Measurements from ENCODE around the gene MYBL2. TPM values are rescaled to one million over a fixed set of nuclear protein-coding genes. Genes with fewer than 3 reads are reported as not detected.
A peak's percentile ranks its signal among the peaks of the same experiment; 100 is the strongest.

Gene MYBL2
- total RNA-seq, 3 donors from 2014 or later (not counting 1 experiment from before 2014, with no cell fraction given), result 1.6 to 2.4 (median 1.7) TPM

- DNase-seq (peak in 1 of 2 donors; percentile 35), ATAC-seq (peak in 1 of 3 donors; percentile 15)
- Mint-ChIP-seq H3K27ac (no peak overlapping the region), H3K36me3 (no peaks in the 10 kb centered on the region), H3K27me3 (ENCODE audit: low read depth in 2 of 2) (no peaks in the 10 kb centered on the region), H3K4me3 (no peak overlapping the region), H3K9me3 (no peaks in the 10 kb centered on the region), H3K4me1 (no peaks in the 10 kb centered on the region)
- H3K27me3 ChIP-seq (ENCODE audit: control insufficient read depth, insufficient read depth, low read length), result no peaks in the 10 kb centered on the region
- TF ChIP-seq CTCF (IDR thresholded peaks at IDR 0.05), result no peak
- peaks cover 18% of the 10 kb centered on the region for H3K4me1 ChIP-seq (ENCODE audit: control insufficient read depth, insufficient read depth, low read length)
- no peaks in the 10 kb centered on the region for H3K36me3 ChIP-seq (ENCODE audit: control insufficient read depth, insufficient read depth, low read length)
- intact Hi-C loops (cut with micrococcal nuclease), result no loop called here
- WGBS (ENCODE audit: insufficient coverage), result 66% methylated on average over 8 of the region's 8 CpGs
- H3K4me3 ChIP-seq (ENCODE audit: low read length), result no peak overlapping the region
- H3K27ac ChIP-seq (ENCODE audit: low read length), result peak overlapping the region; percentile 84
- H3K9me3 ChIP-seq (ENCODE audit: control insufficient read depth, insufficient read depth, low read length), result no peaks in the 10 kb centered on the region
Observed at GRCh38 chr20:43681468-43681942, 14.6 kb downstream of the MYBL2 start.

- ATAC-seq (peak in 2 of 3 donors; percentile 38 to 56), DNase-seq (peak in 1 of 2 donors; percentile 22)
- 23% methylated on average over 1 of the region's 2 CpGs for WGBS (ENCODE audit: insufficient coverage)
- H3K36me3 ChIP-seq (ENCODE audit: control insufficient read depth, insufficient read depth, low read length), result no peaks in the 10 kb centered on the region
- no peak for TF ChIP-seq CTCF (IDR thresholded peaks at IDR 0.05)
- no peaks in the 10 kb centered on the region for H3K36me3 Mint-ChIP-seq
- intact Hi-C loops (cut with micrococcal nuclease), result no loop called here
- peak overlapping the region; percentile 84 for H3K27ac ChIP-seq (ENCODE audit: low read length)
- H3K4me1 Mint-ChIP-seq, result no peaks in the 10 kb centered on the region
- H3K4me3 ChIP-seq (ENCODE audit: low read length), result no peak overlapping the region
- H3K27me3 ChIP-seq (ENCODE audit: control insufficient read depth, insufficient read depth, low read length), result no peaks in the 10 kb centered on the region
- H3K4me3 Mint-ChIP-seq, result no peak overlapping the region
- no peak overlapping the region for H3K27ac Mint-ChIP-seq
- H3K9me3 ChIP-seq (ENCODE audit: control insufficient read depth, insufficient read depth, low read length), result no peaks in the 10 kb centered on the region
- peaks cover 18% of the 10 kb centered on the region for H3K4me1 ChIP-seq (ENCODE audit: control insufficient read depth, insufficient read depth, low read length)
- H3K27me3 Mint-ChIP-seq (ENCODE audit: low read depth in 2 of 2), result no peaks in the 10 kb centered on the region
- H3K9me3 Mint-ChIP-seq, result no peaks in the 10 kb centered on the region
Observed at GRCh38 chr20:43681991-43682410, 15.1 kb downstream of the MYBL2 start.

- no peaks in the 10 kb centered on the region for H3K4me1 Mint-ChIP-seq
- ATAC-seq, result no peak
- intact Hi-C loops (cut with micrococcal nuclease), result no loop called here
Observed at GRCh38 chr20:43682446-43682845, 15.5 kb downstream of the MYBL2 start.

More at GRCh38 chr20:43682446-43682845, 15.5 kb downstream of the MYBL2 start:
- Histone ChIP-seq H3K27ac (ENCODE audit: low read length) (peak overlapping the region; percentile 84), H3K36me3 (ENCODE audit: control insufficient read depth, insufficient read depth, low read length) (no peaks in the 10 kb centered on the region), H3K27me3 (ENCODE audit: control insufficient read depth, insufficient read depth, low read length) (no peaks in the 10 kb centered on the region), H3K4me3 (ENCODE audit: low read length) (no peak overlapping the region), H3K9me3 (ENCODE audit: control insufficient read depth, insufficient read depth, low read length) (no peaks in the 10 kb centered on the region), H3K4me1 (ENCODE audit: control insufficient read depth, insufficient read depth, low read length) (peaks cover 18% of the 10 kb centered on the region)
- TF ChIP-seq CTCF (IDR thresholded peaks at IDR 0.05), result no peak
- H3K27ac Mint-ChIP-seq, result no peak overlapping the region
- WGBS (ENCODE audit: insufficient coverage), result 82% methylated on average over 9 of the region's 9 CpGs
- no peaks in the 10 kb centered on the region for H3K27me3 Mint-ChIP-seq (ENCODE audit: low read depth in 2 of 2)
- no peaks in the 10 kb centered on the region for H3K9me3 Mint-ChIP-seq
- H3K4me3 Mint-ChIP-seq, result no peak overlapping the region
- no peak for DNase-seq
- H3K36me3 Mint-ChIP-seq, result no peaks in the 10 kb centered on the region
